HG03521 (cell line): ENCODE data around the gene ABCC8.
A peak's percentile ranks its signal among the peaks of the same experiment; 100 is the strongest.

Experiments
- ATAC-seq: cut with Tn5 transposase; IDR thresholded peaks from one replicate; pipeline ENCODE4 v1.9.1; 2021; ENCODE audit warnings: mild to moderate bottlenecking, moderate library complexity; ENCODE audit not compliant: unreplicated experiment

The ABCC8 gene

GRCh38 chr11:17476317-17477083 lies at the start of gene ABCC8:
ABCC8 (minus strand) TSS chr11:17476845; CDS start chr11:17476776, 69 bp downstream.
- no peak for ATAC-seq

DNA sequence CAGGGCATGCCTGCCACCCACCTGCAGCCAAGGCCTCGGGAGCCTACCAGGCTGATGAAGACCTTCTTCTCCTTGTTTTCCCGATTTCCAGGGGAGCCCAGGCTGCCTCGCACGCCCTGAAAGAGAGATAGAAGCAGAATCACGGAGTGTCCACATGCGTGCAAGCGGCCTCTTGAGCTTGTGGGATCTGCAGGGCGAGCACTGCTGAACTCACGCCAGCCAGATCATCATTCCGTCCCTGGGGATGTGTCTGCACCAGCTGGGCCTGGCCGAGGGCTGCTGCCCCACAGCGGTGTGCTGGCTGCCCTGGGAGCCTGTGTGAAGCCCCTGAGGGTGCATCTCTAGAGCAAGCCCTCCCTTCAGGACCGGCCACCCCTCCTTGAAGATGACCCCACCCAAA lies 49.7 kb upstream of the ABCC8 start:
- ATAC-seq, result no peak

- ATAC-seq, result no peak
Measured at GRCh38 chr11:17525570-17525969, 48.9 kb upstream of the ABCC8 start.

GRCh38 chr11:17524221-17524620 lies 47.6 kb upstream of the ABCC8 start:
- no peak for ATAC-seq

DNA sequence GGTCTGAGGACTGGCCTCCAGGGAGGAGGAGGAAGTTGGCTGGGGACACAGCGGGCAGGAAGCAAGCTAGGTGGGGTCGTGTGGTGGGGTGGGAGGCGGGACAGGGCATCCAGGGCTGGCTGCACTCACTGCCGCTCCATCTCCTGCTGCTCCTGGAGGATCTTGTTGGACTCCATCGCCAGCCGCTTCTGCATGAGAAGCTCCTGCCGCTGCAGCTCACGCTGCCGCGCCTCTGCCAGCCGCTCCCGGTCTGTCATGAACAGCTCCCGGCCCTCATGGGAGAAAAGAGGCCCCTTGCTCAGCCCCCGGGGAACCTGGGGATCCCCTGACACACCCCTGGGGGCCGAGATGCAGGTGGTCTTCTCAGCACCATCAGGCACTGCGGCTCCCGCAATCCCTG lies 46.0 kb upstream of the ABCC8 start:
- no peak for ATAC-seq

- ATAC-seq, result no peak
Measured at GRCh38 chr11:17521106-17521900, 44.7 kb upstream of the ABCC8 start.

DNA sequence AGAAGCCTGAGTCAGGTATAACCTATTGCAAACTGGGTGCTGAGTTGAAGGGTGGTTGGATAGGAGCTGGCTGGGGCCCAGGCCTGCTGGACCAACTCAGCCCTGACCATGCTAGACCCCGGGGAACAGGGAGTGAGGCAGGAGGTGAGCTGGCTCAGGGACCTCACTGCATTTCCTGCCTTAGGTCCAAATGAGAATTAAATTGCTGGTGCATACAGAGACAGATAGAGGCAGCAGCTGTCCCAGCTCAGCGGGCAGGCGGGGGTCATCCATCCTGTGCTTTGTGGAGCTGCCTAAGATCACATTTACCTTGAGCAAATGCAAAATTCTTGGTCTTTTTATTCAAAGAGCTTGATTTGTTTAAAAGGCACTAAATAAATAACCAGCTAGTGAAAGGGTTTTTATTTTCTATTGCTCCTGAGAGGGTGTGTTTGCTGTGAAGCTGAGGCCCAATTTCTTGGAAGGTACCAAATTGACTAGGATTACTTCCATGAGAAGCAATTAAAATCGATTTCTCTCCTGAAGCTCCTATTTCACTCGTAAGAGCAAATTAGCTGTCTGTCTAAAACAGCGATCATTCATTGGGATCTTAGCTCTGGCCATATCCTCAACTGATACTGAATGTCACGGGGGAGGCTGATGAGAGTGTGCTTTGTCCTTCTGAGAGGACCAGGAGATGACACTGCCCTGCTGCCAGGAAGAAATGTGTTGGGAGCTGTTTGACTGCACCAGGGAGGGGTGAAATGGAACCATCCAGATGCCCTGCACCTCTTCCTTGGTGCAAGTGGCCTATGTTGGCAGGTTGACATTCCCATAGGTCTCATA lies 42.6 kb upstream of the ABCC8 start:
- ATAC-seq, result no peak

GRCh38 chr11:17518366-17518765 lies 41.7 kb upstream of the ABCC8 start:
- no peak for ATAC-seq

DNA sequence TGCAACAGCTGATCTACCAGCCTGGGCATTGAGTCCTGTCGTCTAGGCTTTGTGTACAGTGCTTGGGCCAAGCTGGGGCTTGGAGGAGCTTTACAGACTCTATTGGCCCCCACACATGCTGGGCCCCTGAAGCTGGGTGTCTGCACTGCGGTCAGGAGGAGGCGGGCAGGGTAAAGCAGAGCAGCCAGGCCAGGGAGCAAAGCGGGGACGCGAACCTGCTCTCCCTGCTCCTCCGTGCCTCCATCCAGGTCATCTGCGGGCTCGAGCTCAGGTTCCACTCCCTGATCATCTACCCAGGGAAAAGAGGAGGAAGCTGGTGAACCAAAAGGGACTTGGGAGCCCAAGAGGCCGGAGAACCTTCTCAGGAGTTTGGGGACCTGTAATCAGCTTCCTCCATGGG lies 40.5 kb upstream of the ABCC8 start:
- ATAC-seq, result no peak

GRCh38 chr11:17516551-17517150 lies 40.0 kb upstream of the ABCC8 start:
- ATAC-seq, result no peak

DNA sequence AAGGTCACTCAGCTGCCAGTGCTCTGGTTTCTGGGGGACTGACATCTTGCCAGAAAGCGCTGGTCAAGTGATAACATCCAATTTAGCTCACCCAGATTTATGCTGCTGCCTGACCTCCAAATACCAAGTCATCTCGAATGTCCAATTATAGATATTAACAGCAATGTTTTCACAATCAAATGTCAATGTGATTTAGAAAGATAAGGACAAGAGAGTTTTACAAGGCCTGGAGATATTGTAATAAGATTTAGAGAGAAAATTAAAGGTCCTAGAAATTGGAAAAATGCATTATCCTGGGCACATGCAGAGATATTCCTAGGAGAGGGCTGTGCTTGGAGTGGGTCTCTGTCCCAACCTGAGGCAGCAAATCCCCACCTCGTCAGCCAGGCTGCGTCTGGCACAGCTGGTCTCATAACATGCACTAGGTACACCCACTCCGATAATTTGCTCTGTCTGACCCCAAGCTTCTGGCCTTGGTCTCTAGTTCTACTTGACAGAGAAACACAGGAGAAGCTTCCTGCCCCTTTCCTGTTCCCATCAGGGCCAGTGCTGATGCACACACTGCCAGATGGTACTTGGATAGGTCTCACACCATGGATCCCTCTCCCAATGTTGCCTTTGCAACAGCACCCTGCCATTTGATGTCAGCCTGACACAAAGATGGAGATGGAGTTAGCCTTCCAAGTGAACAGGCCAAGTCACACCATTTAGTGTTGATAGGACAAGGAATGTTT lies 39.0 kb upstream of the ABCC8 start:
- ATAC-seq, result no peak

DNA sequence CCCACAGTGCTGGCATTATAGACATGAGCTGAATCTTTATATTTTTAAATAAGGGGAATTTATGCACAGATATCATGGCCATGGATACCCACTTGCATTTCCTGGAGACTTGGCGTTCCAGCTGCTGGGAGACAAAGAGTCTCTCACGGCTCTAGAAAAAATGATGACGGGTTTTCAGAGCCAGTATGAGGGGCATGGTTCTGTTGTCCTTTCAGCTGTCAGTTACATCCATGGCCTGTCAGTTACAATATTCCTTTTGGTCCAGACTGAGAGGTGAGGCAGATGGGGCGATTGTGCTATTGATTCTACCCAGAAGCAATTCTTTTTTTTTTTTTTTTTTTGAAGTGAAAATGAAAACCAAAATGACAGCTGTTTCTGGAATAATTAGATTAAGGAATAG lies 37.8 kb upstream of the ABCC8 start:
- ATAC-seq, result no peak

GRCh38 chr11:17513853-17514252 lies 37.2 kb upstream of the ABCC8 start:
- no peak for ATAC-seq

GRCh38 chr11:17512101-17512500 lies 35.5 kb upstream of the ABCC8 start:
- ATAC-seq, result no peak

DNA sequence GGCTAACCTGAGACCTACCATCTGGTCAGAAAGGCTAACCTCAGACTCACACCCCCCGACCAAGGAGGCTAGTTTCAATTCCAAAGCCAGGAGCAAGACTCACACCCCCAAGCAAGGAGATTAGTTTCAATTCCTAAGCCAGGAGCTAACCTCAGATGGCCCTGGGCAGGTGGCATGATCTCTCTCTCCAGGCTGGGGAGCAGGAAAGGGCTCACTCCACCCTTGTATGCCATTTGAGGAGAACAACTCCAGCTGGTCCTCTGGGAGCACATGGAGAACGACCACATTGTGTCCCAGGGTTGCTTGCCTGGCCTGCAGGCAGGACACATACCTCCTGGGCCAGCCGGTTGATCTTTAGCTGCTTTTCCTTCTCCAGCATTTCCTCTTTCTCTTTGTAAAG lies 34.9 kb upstream of the ABCC8 start:
- no peak for ATAC-seq

- ATAC-seq, result no peak
Measured at GRCh38 chr11:17510507-17511206, 34.0 kb upstream of the ABCC8 start.

GRCh38 chr11:17508791-17509190 lies 32.1 kb upstream of the ABCC8 start:
- no peak for ATAC-seq

GRCh38 chr11:17508306-17508705 lies 31.7 kb upstream of the ABCC8 start:
- ATAC-seq, result no peak

DNA sequence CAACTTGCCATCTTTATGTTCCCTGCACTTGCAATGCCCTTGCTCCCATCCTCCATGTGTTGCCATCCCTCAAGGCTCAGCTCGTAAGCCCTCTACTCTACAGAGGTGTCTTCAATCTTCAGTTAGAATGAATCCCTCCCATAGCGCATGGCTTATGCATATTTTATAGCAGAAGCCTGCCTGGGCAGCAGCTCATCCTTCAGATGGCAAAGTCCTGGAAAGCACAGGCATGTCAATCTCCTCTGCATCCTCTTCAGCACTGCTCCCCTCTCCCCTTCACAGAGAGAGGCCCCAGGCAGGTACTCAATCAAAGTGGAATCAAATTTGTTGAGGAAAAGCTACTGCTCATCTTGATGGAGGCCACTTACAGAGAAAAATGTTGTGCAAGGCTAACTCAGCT lies 31.1 kb upstream of the ABCC8 start:
- no peak for ATAC-seq

DNA sequence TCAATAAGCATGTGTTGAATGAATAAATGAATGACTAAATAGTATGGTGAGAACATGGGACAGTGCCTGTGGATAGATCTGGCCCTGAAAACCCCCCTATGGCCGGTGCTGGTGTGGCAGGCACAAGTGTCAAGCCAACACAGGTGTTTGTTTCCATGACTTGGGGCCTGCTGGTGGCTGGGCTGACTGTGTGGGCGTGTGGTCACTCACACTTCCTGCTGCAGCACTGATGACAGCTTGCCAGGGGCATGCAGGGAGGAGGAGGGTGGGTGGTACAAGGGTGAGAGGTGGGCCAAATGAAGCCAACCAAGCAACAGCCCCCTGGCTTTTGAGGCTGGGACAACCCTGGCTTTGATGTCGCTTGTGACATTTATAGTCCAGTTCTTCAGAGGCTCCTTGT lies 30.3 kb upstream of the ABCC8 start:
- peak; percentile 52 for ATAC-seq
